ENCODE data around the gene NPTX2. TPM values are rescaled to one million over a fixed set of nuclear protein-coding genes. Genes with fewer than 3 reads are reported as not detected.

Gene NPTX2
- total RNA-seq, 2 experiments from 2014 or later: not detected

DNA sequence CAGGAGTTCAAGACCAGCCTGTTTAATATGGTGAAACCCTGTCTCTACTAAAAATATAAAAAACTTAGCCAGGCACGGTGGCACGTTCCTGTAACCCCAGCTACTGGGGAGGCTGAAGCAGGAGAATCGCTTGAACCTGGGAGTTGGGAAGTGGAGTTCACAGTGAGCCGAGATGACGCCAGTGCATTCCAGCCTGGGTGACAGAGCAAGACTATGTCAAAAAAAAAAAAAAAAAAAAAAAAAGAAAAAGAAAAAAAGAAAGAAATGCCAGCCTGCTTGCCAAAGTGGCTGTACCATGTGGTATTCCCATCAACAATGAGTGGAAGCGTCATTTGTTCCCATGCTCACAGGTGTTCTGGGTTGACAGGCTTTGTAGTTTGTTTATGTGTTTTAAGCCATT is 43.3 kb upstream of the NPTX2 start:
- intact Hi-C loops (cut with micrococcal nuclease; ENCODE audit: unreplicated experiment): no loop called here
- CTCF ChIA-PET (ENCODE audit: unreplicated experiment): no interaction called here
- H3K4me2 ChIP-seq (ENCODE audit: low read length): no peak overlapping the region
- no peaks in the 10 kb centered on the region for H4K20me1 ChIP-seq (ENCODE audit: insufficient read depth, low read length)
- H3K4me1 ChIP-seq (ENCODE audit: insufficient read depth, low read length, poor library complexity, severe bottlenecking): no peaks in the 10 kb centered on the region
- no peaks in the 10 kb centered on the region for H3K9me2 ChIP-seq (ENCODE audit: insufficient read depth, low read length)
- no peaks in the 10 kb centered on the region for H3K36me3 ChIP-seq (ENCODE audit: insufficient read depth, low read length)
- no peak for DNase-seq (ENCODE audit: low spot score)
- no peak overlapping the region for H3K4me3 ChIP-seq (ENCODE audit: low read depth, low read length, poor library complexity, severe bottlenecking)
- TF ChIP-seq, protein P1, sequence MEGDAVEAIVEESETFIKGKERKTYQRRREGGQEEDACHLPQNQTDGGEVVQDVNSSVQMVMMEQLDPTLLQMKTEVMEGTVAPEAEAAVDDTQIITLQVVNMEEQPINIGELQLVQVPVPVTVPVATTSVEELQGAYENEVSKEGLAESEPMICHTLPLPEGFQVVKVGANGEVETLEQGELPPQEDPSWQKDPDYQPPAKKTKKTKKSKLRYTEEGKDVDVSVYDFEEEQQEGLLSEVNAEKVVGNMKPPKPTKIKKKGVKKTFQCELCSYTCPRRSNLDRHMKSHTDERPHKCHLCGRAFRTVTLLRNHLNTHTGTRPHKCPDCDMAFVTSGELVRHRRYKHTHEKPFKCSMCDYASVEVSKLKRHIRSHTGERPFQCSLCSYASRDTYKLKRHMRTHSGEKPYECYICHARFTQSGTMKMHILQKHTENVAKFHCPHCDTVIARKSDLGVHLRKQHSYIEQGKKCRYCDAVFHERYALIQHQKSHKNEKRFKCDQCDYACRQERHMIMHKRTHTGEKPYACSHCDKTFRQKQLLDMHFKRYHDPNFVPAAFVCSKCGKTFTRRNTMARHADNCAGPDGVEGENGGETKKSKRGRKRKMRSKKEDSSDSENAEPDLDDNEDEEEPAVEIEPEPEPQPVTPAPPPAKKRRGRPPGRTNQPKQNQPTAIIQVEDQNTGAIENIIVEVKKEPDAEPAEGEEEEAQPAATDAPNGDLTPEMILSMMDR (conservative IDR thresholded peaks at IDR 0.05; ENCODE audit: low read length): no peak
- TF ChIP-seq EZH2phosphoT487 (IDR thresholded peaks at IDR 0.05; ENCODE audit: borderline replicate concordance, low read depth, low read length): no peak
- H3K27ac ChIP-seq (ENCODE audit: low read depth, low read length, poor library complexity, severe bottlenecking): no peak overlapping the region
- peaks cover 10% of the 10 kb centered on the region; the same call in 1 of the 2 replicates for H3K9me3 ChIP-seq (ENCODE audit: low read length)
- no TSS peak for BruUV-seq (replicated peaks)
- POLR2A ChIA-PET: no interaction called here
- no peak overlapping the region for H2AFZ ChIP-seq (ENCODE audit: low read length)
- H3K79me2 ChIP-seq (ENCODE audit: insufficient read depth, low read depth, low read length): no peaks in the 10 kb centered on the region

GRCh38 chr7:98575878-98576277 is 41.2 kb upstream of the NPTX2 start:
- ChIA-PET POLR2A (no interaction called here), CTCF (ENCODE audit: unreplicated experiment) (no interaction called here)
- H3K9me2 ChIP-seq (ENCODE audit: insufficient read depth, low read length): no peaks in the 10 kb centered on the region
- intact Hi-C loops (cut with micrococcal nuclease; ENCODE audit: unreplicated experiment): no loop called here
- H3K79me2 ChIP-seq (ENCODE audit: insufficient read depth, low read depth, low read length): no peaks in the 10 kb centered on the region
- H2AFZ ChIP-seq (ENCODE audit: low read length): no peak overlapping the region
- H3K4me2 ChIP-seq (ENCODE audit: low read length): no peak overlapping the region
- TF ChIP-seq, protein P1 (conservative IDR thresholded peaks at IDR 0.05; ENCODE audit: low read length): no peak
- no peak for TF ChIP-seq EZH2phosphoT487 (IDR thresholded peaks at IDR 0.05; ENCODE audit: borderline replicate concordance, low read depth, low read length)
- H3K4me1 ChIP-seq (ENCODE audit: insufficient read depth, low read length, poor library complexity, severe bottlenecking): no peaks in the 10 kb centered on the region
- H3K27ac ChIP-seq (ENCODE audit: low read depth, low read length, poor library complexity, severe bottlenecking): no peak overlapping the region
- peaks cover 10% of the 10 kb centered on the region; the same call in 1 of the 2 replicates for H3K9me3 ChIP-seq (ENCODE audit: low read length)
- H4K20me1 ChIP-seq (ENCODE audit: insufficient read depth, low read length): no peaks in the 10 kb centered on the region
- no TSS peak for BruUV-seq (replicated peaks)
- peak; percentile 5 for DNase-seq (ENCODE audit: low spot score)
- H3K4me3 ChIP-seq (ENCODE audit: low read depth, low read length, poor library complexity, severe bottlenecking): no peak overlapping the region
- no peaks in the 10 kb centered on the region for H3K36me3 ChIP-seq (ENCODE audit: insufficient read depth, low read length)

DNA sequence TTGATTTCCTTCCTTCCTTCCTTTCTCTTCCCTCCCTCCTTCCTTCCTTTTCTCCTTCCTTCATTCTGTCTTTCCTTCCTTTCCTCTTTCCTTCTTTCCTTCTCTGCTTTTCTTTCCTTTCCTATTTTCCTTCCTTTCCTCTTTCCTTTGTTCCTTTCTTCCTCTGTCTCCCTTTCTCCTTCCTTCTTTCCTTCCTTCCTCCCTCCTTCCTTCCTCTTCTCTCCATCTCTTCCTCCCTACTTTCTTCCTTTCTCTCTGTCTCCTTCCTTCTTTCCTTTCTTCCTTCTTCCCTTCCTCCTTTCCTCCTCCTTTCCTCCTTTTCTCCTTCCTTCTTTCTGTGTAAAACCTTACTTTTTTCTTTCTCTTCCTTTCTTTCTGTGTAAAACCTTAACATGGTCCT is 32.3 kb upstream of the NPTX2 start:
- no peak for DNase-seq (ENCODE audit: low spot score)
- Histone ChIP-seq H3K4me1 (ENCODE audit: insufficient read depth, low read length, poor library complexity, severe bottlenecking) (no peaks in the 10 kb centered on the region), H3K9me2 (ENCODE audit: insufficient read depth, low read length) (no peaks in the 10 kb centered on the region), H3K27ac (ENCODE audit: low read depth, low read length, poor library complexity, severe bottlenecking) (no peak overlapping the region), H3K9me3 (ENCODE audit: low read length) (no peaks in the 10 kb centered on the region), H3K4me2 (ENCODE audit: low read length) (no peak overlapping the region), H4K20me1 (ENCODE audit: insufficient read depth, low read length) (no peaks in the 10 kb centered on the region), H3K79me2 (ENCODE audit: insufficient read depth, low read depth, low read length) (no peaks in the 10 kb centered on the region), H3K36me3 (ENCODE audit: insufficient read depth, low read length) (no peaks in the 10 kb centered on the region), H3K4me3 (ENCODE audit: low read depth, low read length, poor library complexity, severe bottlenecking) (no peak overlapping the region), H2AFZ (ENCODE audit: low read length) (no peak overlapping the region)
- no peak for TF ChIP-seq EZH2phosphoT487 (IDR thresholded peaks at IDR 0.05; ENCODE audit: borderline replicate concordance, low read depth, low read length)
- TF ChIP-seq, protein P1 (conservative IDR thresholded peaks at IDR 0.05; ENCODE audit: low read length): no peak
- ChIA-PET POLR2A (interaction anchor here (0.6 kb wide), 1 partner anchor 35 kb away, joined by 3 read pairs; no protein-coding TSS in a partner anchor), CTCF (ENCODE audit: unreplicated experiment) (no interaction called here)
- intact Hi-C loops (cut with micrococcal nuclease; ENCODE audit: unreplicated experiment): no loop called here
- no TSS peak for BruUV-seq (replicated peaks)

All from OCI-LY7 (cell line).